ENCODE results near the gene ZNF669. TPM values are rescaled to one million over a fixed set of nuclear protein-coding genes. Genes with fewer than 3 reads are reported as not detected.

ZNF669 gene
- total and polyA plus RNA-seq, 4 donors, result 2.4 to 8.4 (median 4.3) TPM

- ATAC-seq (ENCODE audit: low FRiP score) (no peak), DNase-seq (no peak)
- Histone ChIP-seq H3K27me3 (ENCODE audit: control insufficient read depth in 1 of 2, insufficient read depth in 2 of 2, low read length in 1 of 2) (no peaks in the 10 kb centered on the region), H3K4me1 (ENCODE audit: control insufficient read depth in 1 of 2, insufficient read depth in 2 of 2, low read length in 2 of 2) (no peaks in the 10 kb centered on the region), H3K27ac (ENCODE audit: low read depth in 1 of 2, low read length in 2 of 2) (no peak overlapping the region), H3K9me3 (ENCODE audit: control insufficient read depth, low read length) (peaks cover 5% of the 10 kb centered on the region), H3K4me3 (ENCODE audit: low read length in 2 of 2) (no peak overlapping the region), H3K36me3 (ENCODE audit: control insufficient read depth in 1 of 2, insufficient read depth in 2 of 2, low read length in 1 of 2) (no peaks in the 10 kb centered on the region)
- WGBS, 2 donors, result 90 to 91% methylated on average over 3 of the region's 3 CpGs
- intact Hi-C loops (cut with DNase I), result no loop called here
Measured at GRCh38 chr1:247064304-247064703, 39.9 kb downstream of the ZNF669 start.

GRCh38 chr1:247060771-247061170, 43.4 kb downstream of the ZNF669 start:
- Histone ChIP-seq H3K9me3 (ENCODE audit: control insufficient read depth, low read length) (peaks cover 4% of the 10 kb centered on the region), H3K4me3 (ENCODE audit: low read length in 2 of 2) (no peak overlapping the region), H3K36me3 (ENCODE audit: control insufficient read depth in 1 of 2, insufficient read depth in 2 of 2, low read length in 1 of 2) (no peaks in the 10 kb centered on the region), H3K27ac (ENCODE audit: low read depth in 1 of 2, low read length in 2 of 2) (no peak overlapping the region), H3K4me1 (ENCODE audit: control insufficient read depth in 1 of 2, insufficient read depth in 2 of 2, low read length in 2 of 2) (no peaks in the 10 kb centered on the region), H3K27me3 (ENCODE audit: control insufficient read depth in 1 of 2, insufficient read depth in 2 of 2, low read length in 1 of 2) (no peaks in the 10 kb centered on the region)
- 92 to 96% methylated on average over 4 of the region's 4 CpGs for WGBS, 2 donors
- DNase-seq, result no peak
- intact Hi-C loops (cut with DNase I), result no loop called here
- no peak for ATAC-seq (ENCODE audit: low FRiP score)

- DNase-seq (no peak), ATAC-seq (ENCODE audit: low FRiP score) (no peak)
- H3K4me3 ChIP-seq (ENCODE audit: low read length in 2 of 2), result no peak overlapping the region
- peaks cover 9% of the 10 kb centered on the region for H3K9me3 ChIP-seq (ENCODE audit: control insufficient read depth, low read length)
- WGBS, 2 donors, result 89 to 98% methylated on average over 2 of the region's 2 CpGs
- H3K36me3 ChIP-seq (ENCODE audit: control insufficient read depth in 1 of 2, insufficient read depth in 2 of 2, low read length in 1 of 2), result no peaks in the 10 kb centered on the region
- H3K27me3 ChIP-seq (ENCODE audit: control insufficient read depth in 1 of 2, insufficient read depth in 2 of 2, low read length in 1 of 2), result no peaks in the 10 kb centered on the region
- peaks cover 0 to 2% of the 10 kb centered on the region in 2 donors for H3K4me1 ChIP-seq (ENCODE audit: control insufficient read depth in 1 of 2, insufficient read depth in 2 of 2, low read length in 2 of 2)
- intact Hi-C loops (cut with DNase I), result no loop called here
- no peak overlapping the region for H3K27ac ChIP-seq (ENCODE audit: low read depth in 1 of 2, low read length in 2 of 2)
Measured at GRCh38 chr1:247056071-247056470, 48.1 kb downstream of the ZNF669 start.

GRCh38 chr1:247054992-247055415, 49.2 kb downstream of the ZNF669 start:
- Histone ChIP-seq H3K9me3 (ENCODE audit: control insufficient read depth, low read length) (peaks cover 9% of the 10 kb centered on the region), H3K27ac (ENCODE audit: low read depth in 1 of 2, low read length in 2 of 2) (no peak overlapping the region), H3K4me1 (ENCODE audit: control insufficient read depth in 1 of 2, insufficient read depth in 2 of 2, low read length in 2 of 2) (peaks cover 0 to 2% of the 10 kb centered on the region in 2 donors), H3K4me3 (ENCODE audit: low read length in 2 of 2) (no peak overlapping the region), H3K36me3 (ENCODE audit: control insufficient read depth in 1 of 2, insufficient read depth in 2 of 2, low read length in 1 of 2) (no peaks in the 10 kb centered on the region), H3K27me3 (ENCODE audit: control insufficient read depth in 1 of 2, insufficient read depth in 2 of 2, low read length in 1 of 2) (no peaks in the 10 kb centered on the region)
- intact Hi-C loops (cut with DNase I), result no loop called here
- DNase-seq (no peak), ATAC-seq (ENCODE audit: low FRiP score) (no peak)
- WGBS, 2 donors, result 47 to 51% methylated on average over 2 of the region's 2 CpGs

Other genes with a start within 250 kb of the ZNF669 start
- gene AHCTF1, start 172.4 kb downstream of the ZNF669 start, total RNA-seq, result 10 to 100 TPM; 31.5 to 32.4 TPM
- gene AHCTF1, start 172.4 kb downstream of the ZNF669 start, polyA plus RNA-seq, result 10 to 100 TPM in 1 of 2 donors, 1 to 10 TPM in 1; 7.5 to 13.7 TPM
- not detected for gene ZNF695, start 96.3 kb downstream of the ZNF669 start, total RNA-seq
- not detected for gene ZNF695, start 96.3 kb downstream of the ZNF669 start, polyA plus RNA-seq
- 1 to 10 TPM; 2.9 to 4.1 TPM for gene ZNF670, start 25.5 kb downstream of the ZNF669 start, total RNA-seq
- under 1 TPM; 0.88 to 0.90 TPM for gene ZNF670, start 25.5 kb downstream of the ZNF669 start, polyA plus RNA-seq
- 10 to 100 TPM; 22.9 to 39.7 TPM for gene ZNF124, start 67.7 kb upstream of the ZNF669 start, total RNA-seq
- 1 to 10 TPM in 1 of 2 donors, under 1 TPM in 1; 0.77 to 5.0 TPM for gene ZNF124, start 67.7 kb upstream of the ZNF669 start, polyA plus RNA-seq
- not detected for gene VN1R5, start 151.7 kb upstream of the ZNF669 start, total RNA-seq
- gene VN1R5, start 151.7 kb upstream of the ZNF669 start, polyA plus RNA-seq, result not detected
- 10 to 100 TPM; 23.1 to 29.0 TPM for gene ZNF496, start 227.5 kb upstream of the ZNF669 start, total RNA-seq
- gene ZNF496, start 227.5 kb upstream of the ZNF669 start, polyA plus RNA-seq, result 10 to 100 TPM in 1 of 2 donors, 1 to 10 TPM in 1; 4.1 to 17.9 TPM